Caco-2 (cell line): ENCODE measurements around the gene TMEM170A. TPM values are rescaled to one million over a fixed set of nuclear protein-coding genes. Genes with fewer than 3 reads are reported as not detected.

ENCODE experiments used
- BruUV-seq: library from RNA; stranded (reverse); fragments of 400-500 nt; replicated peaks from 2 replicates; lab custom pipeline; 2021; lab: Mats Ljungman, UMichigan
- CTCF ChIA-PET: fragments of 300-600 bp; sonication (Branson Sonifier 250); formaldehyde crosslinking; loops from one replicate; lab custom pipeline; 2022; ENCODE audit warnings: antibody characterized with exemption; lab: Charles Lee
- POLR2A ChIA-PET: fragments of 300-600 bp; sonication (Branson Sonifier 250); formaldehyde crosslinking; loops from one replicate; lab custom pipeline; 2022; ENCODE audit warnings: antibody characterized with exemption; lab: Charles Lee
- DNase-seq, 2 experiments: peaks; one replicate each; pipeline versions ENCODE4 v3.0.0 to v3.0.0-alpha.2; 2020 to 2022
- H3K27me3 ChIP-seq: replicated peaks from 2 replicates; pipeline ENCODE4 v1.6.0; 2011; ENCODE audit warnings: low read length; ENCODE audit not compliant: control insufficient read depth, insufficient read depth
- H3K36me3 ChIP-seq: 2 replicates; pipeline ENCODE4 v1.5.1; 2011; ENCODE audit warnings: low read length; ENCODE audit not compliant: control insufficient read depth, insufficient read depth
- H3K4me1 ChIP-seq: fragments of 250-450 bp; sonication (Bioruptor Pico); 2 replicates; pipeline ENCODE4 v1.5.1; 2020; ENCODE audit warnings: mild to moderate bottlenecking
- H3K4me3 ChIP-seq: 2 replicates; pipeline ENCODE4 v1.5.1; 2011; ENCODE audit warnings: low read depth, mild to moderate bottlenecking, control low read depth, low read length
- H3K9me3 ChIP-seq: fragments of 250-450 bp; sonication (Bioruptor Pico); 2 replicates; pipeline ENCODE4 v1.5.1; 2020; ENCODE audit warnings: mild to moderate bottlenecking, moderate library complexity
- H3K27ac Mint-ChIP-seq: one replicate; pipeline ENCODE4 v1.8.0; 2022; ENCODE audit warnings: mixed read lengths; ENCODE audit not compliant: unreplicated experiment
- H3K27me3 Mint-ChIP-seq: one replicate; pipeline ENCODE4 v1.8.0; 2022; ENCODE audit warnings: mixed read lengths; ENCODE audit not compliant: insufficient read depth, unreplicated experiment
- H3K36me3 Mint-ChIP-seq: one replicate; pipeline ENCODE4 v1.8.0; 2022; ENCODE audit warnings: mild to moderate bottlenecking, mixed read lengths; ENCODE audit not compliant: insufficient read depth, unreplicated experiment
- H3K4me1 Mint-ChIP-seq: one replicate; pipeline ENCODE4 v1.8.0; 2022; ENCODE audit warnings: low read depth, mixed read lengths; ENCODE audit not compliant: unreplicated experiment
- H3K4me3 Mint-ChIP-seq: one replicate; pipeline ENCODE4 v1.8.0; 2022; ENCODE audit warnings: mild to moderate bottlenecking, moderate library complexity, mixed read lengths; ENCODE audit not compliant: unreplicated experiment
- H3K9me3 Mint-ChIP-seq: one replicate; pipeline ENCODE4 v1.8.0; 2022; ENCODE audit warnings: mixed read lengths; ENCODE audit not compliant: unreplicated experiment
- CTCF ChIP-seq, 2 experiments: fragments of 200-600 bp in 1 of 2; IDR thresholded peaks; 1 replicate in 1 of 2; 2 replicates in 1 of 2; pipeline versions ENCODE4 v1.5.1 to v1.8.0; 2011 to 2022; ENCODE audit warnings: antibody characterized with exemption in 1 of 2, control low read depth in 1 of 2, inconsistent platforms in 1 of 2, low read depth in 1 of 2, low read length in 1 of 2, mild to moderate bottlenecking in 1 of 2, moderate library complexity in 1 of 2; ENCODE audit not compliant: insufficient read depth in 1 of 2, severe bottlenecking in 1 of 2, unreplicated experiment in 1 of 2
- intact Hi-C: fragments of 100-400 bp; cut with micrococcal nuclease; formaldehyde crosslinking; loops from one replicate; pipeline ENCODE4 v1.10.0; 2022; ENCODE audit not compliant: unreplicated experiment
- total RNA-seq: library from RNA; stranded (reverse); gene quantifications from 2 replicates; pipeline ENCODE4 v1.2.3, GENCODE V29; 2022

TMEM170A gene
- total RNA-seq, 1 experiment from 2014 or later: 63.6 TPM

GRCh38 chr16:75486014-75486675 is 21.7 kb upstream of the TMEM170A start:
- ChIA-PET POLR2A (interaction anchor here (0.9 kb wide), 1 partner anchor 30 kb away, joined by 3 read pairs; no protein-coding TSS in a partner anchor), CTCF (no interaction called here)
- no peaks in the 10 kb centered on the region for H3K27me3 Mint-ChIP-seq
- BruUV-seq: no TSS peak
- no peaks in the 10 kb centered on the region for H3K4me1 Mint-ChIP-seq
- no peaks in the 10 kb centered on the region for H3K9me3 Mint-ChIP-seq
- H3K4me3 Mint-ChIP-seq: no peak overlapping the region
- no peak overlapping the region for H3K27ac Mint-ChIP-seq
- no peak for TF ChIP-seq CTCF (IDR thresholded peaks at IDR 0.05; ENCODE audit: insufficient read depth in 1 of 2, low read depth in 1 of 2, low read length in 1 of 2, severe bottlenecking in 1 of 2, unreplicated experiment in 1 of 2)
- H3K36me3 Mint-ChIP-seq: no peaks in the 10 kb centered on the region
- peaks cover 7% of the 10 kb centered on the region; the same call in 1 of the 2 replicates for H3K4me1 ChIP-seq
- H3K4me3 ChIP-seq: no peak overlapping the region
- DNase-seq: peak; percentile 30 to 60
- intact Hi-C loops: no loop called here
- H3K27me3 ChIP-seq: no peaks in the 10 kb centered on the region
- H3K36me3 ChIP-seq: no peaks in the 10 kb centered on the region
- H3K9me3 ChIP-seq: no peaks in the 10 kb centered on the region

GRCh38 chr16:75485230-75486013 is 20.9 kb upstream of the TMEM170A start:
- no peaks in the 10 kb centered on the region for H3K9me3 Mint-ChIP-seq
- CTCF ChIA-PET: no interaction called here
- no peak overlapping the region for H3K4me3 ChIP-seq

More at GRCh38 chr16:75485230-75486013, 20.9 kb upstream of the TMEM170A start:
- TF ChIP-seq CTCF (IDR thresholded peaks at IDR 0.05; ENCODE audit: insufficient read depth in 1 of 2, low read depth in 1 of 2, low read length in 1 of 2, severe bottlenecking in 1 of 2, unreplicated experiment in 1 of 2): no peak
- Mint-ChIP-seq H3K27ac (no peak overlapping the region), H3K4me1 (no peaks in the 10 kb centered on the region), H3K4me3 (no peak overlapping the region), H3K36me3 (no peaks in the 10 kb centered on the region), H3K27me3 (no peaks in the 10 kb centered on the region)
- peaks cover 7% of the 10 kb centered on the region; the same call in 1 of the 2 replicates for H3K4me1 ChIP-seq
- no TSS peak for BruUV-seq
- no peaks in the 10 kb centered on the region for H3K27me3 ChIP-seq
- intact Hi-C loops: no loop called here
- DNase-seq: no peak
- no peaks in the 10 kb centered on the region for H3K9me3 ChIP-seq
- H3K36me3 ChIP-seq: no peaks in the 10 kb centered on the region
- POLR2A ChIA-PET: no interaction called here
